Islet of Langerhans (tissue), 1 donor: ENCODE data around the gene ADCK2.
"Not testable (repeated sequence)": the region's sequence is repeated elsewhere in the genome, so short reads cannot be mapped to it uniquely, and the experiment has no call there.

Experiments used
- FAIRE-seq: peaks from one replicate; lab custom pipeline; 2011; peaks lifted over from hg19 to GRCh38; lab: Jason Lieb, UNC

The ADCK2 gene

DNA sequence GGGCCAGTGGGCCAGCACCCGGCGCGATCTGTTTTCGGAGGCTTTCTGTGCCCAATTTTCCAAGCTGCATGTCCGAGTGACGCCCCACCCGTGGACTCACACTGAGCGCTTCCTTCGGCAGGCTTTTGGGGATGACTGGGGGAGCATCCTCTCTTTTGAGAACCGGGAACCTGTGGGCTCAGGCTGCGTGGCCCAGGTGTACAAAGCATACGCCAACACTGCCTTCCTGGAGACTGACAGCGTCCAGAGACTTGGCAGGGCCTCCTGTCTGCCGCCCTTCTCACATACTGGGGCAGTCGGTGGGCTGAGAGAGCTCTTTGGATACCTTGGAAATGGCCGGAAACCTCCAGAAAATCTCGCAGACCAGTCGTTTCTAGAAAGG lies 1.0 kb downstream of the ADCK2 start:
- no peak for FAIRE-seq

DNA sequence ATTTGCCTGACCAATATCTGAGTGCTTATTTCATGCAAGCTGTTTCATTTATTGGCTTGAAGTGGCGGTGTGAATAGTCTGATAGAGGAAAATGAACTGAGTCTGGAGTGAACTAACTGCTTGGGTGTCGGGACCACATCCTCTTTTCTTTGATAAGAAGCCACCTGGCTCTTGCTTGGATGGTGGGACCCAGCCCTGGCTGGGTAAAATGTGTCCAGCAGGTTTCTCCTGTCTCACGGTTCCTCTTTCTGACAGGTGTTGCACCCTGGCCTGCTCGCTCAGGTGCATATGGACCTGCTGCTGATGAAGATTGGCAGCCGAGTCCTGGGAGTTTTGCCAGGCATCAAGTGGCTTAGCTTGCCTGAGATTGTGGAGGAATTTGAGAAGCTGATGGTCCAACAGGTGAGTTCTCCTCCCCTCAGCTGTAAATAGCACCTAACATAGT lies 1.6 kb downstream of the ADCK2 start:
- no peak for FAIRE-seq

DNA sequence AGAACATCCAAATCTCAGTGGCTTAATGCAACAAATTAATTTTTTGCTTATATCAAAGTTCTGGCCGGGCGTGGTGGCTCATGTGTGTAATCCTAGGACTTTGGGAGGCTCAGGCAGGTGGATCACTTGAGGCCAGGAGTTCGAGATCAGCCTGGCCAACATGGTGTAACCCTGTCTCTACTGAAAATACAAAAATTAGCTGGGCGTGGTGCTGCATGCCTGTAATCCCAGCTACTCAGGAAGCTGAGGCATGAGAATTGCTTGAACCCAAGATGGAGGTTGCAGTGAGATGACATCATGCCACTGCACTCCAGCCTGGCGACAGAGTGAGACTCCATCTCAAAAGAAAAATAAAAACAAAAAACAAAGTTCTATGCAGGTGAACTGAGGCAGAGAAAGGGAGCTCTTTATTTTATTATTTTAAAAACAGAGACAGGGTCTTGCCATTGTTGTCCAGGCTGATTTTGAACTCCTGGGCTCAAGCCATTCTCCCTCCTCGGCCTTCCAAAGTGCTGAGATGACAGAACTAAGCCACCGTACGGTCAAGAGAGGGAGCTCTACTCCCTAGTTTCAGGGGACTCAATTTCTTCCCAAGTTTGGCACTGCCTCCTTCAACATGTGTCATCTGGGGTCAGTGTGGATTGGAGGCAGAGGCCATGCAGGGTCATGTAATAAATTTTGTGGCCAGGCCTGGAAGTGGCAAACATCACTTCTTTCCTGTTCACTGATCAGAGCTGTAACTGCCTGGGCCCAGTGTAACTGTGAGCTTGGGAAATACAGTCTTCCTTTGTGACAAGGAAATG lies 2.4 kb downstream of the ADCK2 start:
- no peak for FAIRE-seq

DNA sequence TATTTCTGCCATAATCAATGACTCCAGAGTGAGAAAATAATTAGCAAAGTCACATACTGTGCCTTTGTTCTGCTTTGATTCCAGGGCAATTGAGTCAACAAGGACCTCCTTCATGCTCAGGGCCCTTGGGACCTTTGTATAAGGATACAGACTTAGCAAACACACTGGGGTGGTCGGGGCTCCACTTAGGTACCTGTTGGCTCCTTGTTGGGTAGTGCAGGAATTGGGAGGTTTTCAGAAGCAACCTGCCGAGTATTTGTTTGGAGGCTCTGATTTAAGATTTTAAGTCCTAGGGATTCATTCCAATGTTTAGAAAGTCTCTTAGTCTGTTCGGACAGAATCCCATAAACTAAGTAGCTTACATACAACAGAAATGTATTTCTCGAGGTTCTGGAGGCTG lies 3.0 kb downstream of the ADCK2 start:
- no peak for FAIRE-seq

DNA sequence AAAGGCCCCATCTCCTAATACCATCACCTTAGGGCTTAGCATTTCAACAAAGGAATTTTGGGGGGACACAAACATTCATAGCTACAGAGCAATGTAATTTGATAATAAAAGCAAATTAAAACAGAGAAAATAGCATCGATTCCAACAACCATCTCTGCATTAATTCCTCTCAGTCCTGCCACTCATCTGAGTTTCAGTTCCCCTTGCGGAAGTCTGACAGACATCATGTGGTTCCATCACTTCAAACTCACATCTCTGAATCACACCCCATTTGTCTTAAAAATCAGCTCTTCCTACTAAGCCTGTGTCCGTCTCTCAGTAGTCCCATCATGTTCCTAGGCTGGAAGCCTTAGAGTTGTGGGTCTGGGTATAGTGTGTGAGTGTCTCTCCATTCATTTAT lies 3.6 kb downstream of the ADCK2 start:
- FAIRE-seq, result no peak

DNA sequence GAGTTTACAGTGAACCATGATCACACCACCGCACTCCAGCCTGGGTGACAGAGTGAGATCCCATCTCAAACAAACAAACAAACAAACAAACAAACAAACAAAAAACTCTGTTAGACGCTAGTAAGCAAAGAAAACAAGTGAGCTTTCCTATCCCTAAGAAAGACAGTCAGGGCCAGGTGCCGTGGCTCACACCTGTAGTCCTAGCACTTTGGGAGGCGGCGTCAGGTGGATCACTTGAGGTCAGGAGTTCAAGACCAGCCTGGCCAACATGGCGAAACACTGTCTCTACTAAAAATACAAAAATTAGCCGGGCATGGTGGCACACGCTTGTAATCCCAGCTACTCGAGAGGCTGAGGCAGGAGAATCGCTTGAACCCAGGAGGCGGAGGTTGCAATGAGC lies 4.2 kb downstream of the ADCK2 start:
- not testable (repeated sequence) for FAIRE-seq

DNA sequence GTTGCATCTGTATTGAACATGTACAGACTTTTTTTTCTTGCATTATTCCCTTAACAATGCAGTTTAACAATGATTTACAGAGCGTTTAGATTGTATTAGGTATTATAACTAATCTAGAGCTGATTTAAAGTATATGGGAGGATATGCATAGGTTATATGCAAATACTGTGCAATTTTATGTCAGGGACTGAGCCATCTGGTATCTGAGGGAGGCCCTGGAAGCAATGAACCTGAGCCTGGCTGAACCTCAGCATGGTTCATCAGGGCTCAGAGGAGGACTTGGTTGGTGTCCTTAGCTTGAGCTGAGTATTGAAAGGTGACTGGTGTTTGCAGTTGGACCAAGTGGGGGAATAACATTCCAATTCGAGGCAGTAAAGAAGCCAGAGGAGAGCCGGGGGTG lies 4.8 kb downstream of the ADCK2 start:
- FAIRE-seq, result no peak

DNA sequence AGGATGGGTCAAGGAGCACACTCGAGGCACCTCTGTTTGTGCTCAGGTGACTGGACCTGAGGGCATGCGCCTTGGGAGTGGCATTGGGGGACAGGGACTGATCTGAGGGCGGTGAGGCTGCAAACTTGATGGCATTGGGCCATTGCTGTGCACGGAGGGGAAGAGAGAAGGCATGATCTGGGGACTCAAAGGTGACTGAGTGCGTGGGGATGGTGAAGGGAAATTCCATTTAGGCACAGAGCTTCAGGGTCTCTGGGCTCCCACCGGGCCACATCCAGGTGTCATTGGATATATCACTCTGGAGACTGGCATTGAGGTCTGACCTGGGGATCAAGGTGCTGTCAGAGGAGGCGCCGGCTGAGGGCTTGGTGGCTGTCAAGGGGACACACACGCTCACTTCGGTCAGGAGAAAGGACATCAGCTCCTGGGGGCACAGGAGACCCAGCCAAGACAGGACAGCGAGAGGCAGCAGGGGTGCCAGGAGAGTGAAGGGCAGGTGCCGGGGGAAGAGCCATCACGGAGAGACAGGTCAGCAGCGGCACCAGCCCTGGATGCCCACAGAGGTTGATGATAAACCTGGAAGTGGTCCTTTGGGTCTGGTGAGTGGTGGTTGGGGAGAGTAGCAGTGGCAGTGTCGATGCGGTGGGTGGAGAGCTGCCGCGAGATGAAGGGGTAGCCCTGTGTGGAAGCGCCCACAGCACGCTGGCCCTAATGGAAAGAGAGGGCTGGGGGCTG lies 5.5 kb downstream of the ADCK2 start:
- no peak for FAIRE-seq

DNA sequence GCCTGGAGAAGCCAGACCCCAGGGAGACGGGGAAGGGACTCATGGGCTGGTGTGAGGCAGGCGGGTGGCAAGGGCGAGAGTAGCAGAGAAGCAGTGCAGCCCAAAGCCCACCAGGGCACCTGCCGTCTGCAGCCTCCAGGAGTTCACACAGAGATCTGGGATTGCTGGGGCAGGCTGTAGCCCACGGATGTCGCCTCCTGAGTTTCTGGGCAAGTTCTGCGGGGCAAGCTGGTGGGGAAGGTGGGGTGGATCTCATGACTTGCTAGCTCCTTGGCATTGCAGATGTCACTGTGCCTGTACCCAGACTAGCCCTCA lies 6.0 kb downstream of the ADCK2 start:
- FAIRE-seq, result no peak

DNA sequence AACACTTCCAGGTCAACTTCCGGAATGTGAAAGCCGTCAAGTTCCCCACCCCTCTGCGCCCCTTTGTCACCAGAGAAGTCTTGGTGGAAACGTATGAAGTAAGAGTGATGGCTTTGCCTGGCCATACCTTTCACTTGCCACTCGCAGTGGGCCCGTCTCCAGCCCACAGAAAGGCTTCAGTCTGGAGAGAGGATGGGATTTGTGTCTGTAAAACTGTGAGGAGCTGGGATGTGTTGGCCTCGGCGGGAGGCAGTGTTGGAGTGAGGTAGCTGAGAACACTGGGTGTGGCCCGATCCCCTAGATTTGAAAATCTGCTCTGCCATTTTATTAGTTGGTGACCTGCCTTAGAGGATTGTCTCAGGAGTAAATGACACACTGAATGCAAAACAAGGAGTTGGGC lies 6.4 kb downstream of the ADCK2 start:
- no peak for FAIRE-seq

DNA sequence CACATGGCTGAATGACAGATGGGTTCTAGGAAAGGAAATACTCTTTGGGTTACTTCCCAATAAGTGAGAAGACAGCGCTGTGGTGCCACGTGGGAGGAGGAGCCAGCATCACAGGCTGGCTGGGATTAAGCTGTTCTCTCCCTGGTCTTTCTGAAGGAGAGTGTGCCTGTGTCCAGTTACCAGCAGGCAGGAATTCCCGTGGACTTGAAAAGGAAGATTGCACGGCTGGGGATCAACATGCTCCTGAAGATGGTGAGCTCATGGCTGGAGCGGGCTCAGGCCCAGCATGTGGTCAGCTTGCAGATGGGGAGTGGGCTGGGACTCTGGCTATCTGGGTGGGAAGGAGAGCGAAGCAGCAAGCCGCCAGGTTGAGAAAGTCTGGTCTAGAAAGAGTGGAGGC lies 8.1 kb downstream of the ADCK2 start:
- FAIRE-seq, result no peak

DNA sequence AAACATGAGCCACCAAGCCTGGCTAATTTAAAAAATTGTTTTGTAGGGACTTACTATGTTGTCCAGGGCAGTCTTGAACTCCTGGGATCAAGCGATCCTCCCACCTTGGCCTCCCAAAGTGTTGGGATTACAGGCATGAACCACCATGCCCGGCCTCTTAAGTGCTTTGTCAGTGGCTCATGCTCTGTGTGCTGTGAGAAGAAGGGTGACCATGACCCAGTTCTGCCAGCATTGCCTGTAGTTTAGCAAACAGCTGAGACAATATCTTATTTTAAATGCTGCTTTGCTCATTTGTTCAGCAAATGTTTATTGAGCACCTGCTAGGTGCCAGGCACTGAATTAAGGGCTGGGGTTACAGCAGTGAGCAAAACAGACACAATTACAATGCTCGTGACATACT lies 9.0 kb downstream of the ADCK2 start:
- FAIRE-seq, result no peak

DNA sequence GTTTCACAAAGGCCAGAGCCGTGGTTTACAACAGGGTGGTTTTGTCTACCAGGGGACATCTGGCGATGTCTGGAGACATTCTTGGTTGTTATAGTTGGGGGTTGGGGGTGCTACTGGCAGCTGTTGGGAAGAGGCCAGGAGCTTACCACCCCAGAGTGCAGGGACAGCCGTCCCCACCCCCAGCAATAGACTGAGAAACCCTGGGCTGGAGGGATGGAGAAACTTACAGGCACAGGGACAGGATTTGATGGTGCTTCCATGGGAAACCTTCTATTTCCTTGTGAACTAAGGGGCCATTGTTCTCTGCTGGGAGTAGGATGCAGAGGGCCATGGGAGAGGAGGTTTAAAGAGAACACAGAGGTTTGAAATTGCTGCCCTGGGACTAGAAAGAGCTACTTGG lies 10.9 kb downstream of the ADCK2 start:
- FAIRE-seq, result no peak

DNA sequence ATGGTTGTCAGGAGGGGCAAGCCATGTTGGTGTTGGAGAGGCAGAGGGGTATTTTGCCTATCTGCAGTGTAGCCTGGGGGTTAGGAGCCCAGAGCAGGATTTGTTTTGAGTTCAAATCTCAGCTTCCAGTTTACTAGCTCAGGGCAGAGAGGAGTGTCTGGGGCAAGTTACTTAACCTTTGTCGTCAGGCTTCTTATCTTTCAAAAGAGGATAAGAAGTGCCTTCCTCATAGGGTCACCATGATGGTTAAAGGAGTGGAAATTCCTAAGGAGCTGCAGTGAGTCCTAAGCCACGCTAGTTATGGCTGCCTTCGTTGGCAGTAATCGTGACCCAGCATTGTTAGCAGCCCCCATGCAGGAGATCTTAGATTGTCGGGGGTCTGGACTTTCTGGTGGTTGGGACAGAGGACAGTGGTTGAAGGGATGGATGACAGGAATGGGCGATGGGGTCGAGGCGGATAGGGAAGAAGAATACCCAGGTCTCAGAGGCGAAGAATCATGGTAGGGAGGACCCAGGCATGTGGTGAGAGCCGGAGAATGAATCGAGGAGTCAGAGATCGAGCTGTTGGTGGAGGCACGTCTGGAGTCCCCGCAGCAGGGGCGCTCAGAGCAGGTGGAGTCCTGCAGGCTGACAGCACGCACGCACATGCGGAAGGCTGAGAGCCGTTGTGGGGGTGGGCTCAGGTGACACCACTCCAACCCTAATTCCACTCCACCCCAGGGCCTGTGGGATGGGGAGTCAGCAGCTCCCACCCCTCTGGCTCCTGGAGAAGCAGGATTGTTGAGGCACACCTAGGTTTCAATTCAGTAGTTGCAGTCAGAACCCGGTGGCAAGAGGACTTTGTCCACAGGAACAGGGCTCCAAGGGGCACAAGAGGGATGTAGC lies 11.6 kb downstream of the ADCK2 start:
- FAIRE-seq, result no peak

DNA sequence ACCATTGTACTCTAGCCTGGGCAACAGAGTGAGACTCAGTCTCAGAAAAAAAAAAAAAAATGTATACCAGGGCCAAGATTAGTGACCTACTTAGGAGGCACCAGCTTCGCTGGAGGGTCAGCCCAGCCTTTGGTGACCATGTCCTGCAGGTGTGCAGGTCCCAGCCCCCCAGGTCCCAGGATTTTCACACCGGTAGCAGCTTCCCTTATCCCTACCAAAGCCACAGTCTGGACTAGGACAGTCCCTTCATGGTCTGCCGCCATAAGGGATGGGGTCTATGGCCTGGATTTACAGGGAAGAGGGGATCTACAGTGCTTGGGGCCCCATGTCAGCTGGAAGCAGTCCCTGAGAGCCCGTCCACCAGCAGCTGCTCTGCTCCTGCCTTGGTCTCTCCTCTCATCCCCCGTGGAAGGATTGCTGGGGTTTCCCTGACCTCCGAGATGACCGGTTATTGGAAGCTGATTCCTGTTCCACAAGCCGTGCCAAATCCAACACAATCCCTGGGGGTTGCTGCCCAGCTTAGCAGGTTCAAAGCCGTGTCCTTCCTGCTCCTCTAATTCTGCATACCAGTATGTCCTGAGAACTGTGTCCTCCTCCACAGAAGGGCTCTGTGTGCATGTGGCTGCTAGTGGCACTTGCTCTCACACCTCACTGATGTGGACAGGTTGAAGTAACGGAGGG lies 12.8 kb downstream of the ADCK2 start:
- no peak for FAIRE-seq

DNA sequence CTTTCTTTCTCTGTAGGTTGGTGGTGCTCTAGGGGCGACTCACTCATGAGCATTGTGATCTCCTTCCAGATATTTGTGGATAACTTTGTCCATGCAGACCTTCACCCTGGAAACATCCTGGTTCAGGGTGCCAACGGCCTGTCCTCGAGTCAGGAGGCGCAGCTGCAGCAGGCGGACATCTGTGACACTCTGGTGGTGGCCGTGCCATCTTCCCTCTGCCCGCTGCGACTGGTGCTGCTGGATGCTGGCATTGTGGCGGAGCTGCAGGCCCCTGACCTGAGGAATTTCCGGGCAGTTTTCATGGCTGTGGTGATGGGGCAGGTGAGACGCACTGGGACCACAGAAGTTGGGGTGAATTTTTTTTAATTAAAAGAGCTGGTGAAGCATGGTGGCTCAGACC lies 14.2 kb downstream of the ADCK2 start:
- no peak for FAIRE-seq

DNA sequence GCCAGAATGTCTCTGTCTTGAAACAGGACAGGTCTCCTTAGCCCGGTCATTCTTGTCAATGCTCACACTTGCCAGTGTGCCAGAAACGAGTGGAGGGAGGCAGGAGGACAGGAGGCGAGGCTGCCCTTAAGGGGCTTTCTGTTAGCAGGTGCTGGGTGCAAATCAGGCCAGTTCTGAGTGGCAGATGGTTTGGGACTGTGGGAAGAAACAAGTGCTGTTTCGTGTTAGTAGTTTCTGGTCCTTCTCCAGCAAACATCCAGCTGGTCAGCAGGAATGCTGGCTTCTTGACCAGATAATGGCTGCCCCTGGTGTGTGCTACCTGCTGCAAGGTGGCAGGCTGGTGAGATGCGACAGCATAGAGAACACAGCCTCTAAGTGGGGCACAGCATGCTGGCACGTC lies 15.6 kb downstream of the ADCK2 start:
- FAIRE-seq, result no peak

DNA sequence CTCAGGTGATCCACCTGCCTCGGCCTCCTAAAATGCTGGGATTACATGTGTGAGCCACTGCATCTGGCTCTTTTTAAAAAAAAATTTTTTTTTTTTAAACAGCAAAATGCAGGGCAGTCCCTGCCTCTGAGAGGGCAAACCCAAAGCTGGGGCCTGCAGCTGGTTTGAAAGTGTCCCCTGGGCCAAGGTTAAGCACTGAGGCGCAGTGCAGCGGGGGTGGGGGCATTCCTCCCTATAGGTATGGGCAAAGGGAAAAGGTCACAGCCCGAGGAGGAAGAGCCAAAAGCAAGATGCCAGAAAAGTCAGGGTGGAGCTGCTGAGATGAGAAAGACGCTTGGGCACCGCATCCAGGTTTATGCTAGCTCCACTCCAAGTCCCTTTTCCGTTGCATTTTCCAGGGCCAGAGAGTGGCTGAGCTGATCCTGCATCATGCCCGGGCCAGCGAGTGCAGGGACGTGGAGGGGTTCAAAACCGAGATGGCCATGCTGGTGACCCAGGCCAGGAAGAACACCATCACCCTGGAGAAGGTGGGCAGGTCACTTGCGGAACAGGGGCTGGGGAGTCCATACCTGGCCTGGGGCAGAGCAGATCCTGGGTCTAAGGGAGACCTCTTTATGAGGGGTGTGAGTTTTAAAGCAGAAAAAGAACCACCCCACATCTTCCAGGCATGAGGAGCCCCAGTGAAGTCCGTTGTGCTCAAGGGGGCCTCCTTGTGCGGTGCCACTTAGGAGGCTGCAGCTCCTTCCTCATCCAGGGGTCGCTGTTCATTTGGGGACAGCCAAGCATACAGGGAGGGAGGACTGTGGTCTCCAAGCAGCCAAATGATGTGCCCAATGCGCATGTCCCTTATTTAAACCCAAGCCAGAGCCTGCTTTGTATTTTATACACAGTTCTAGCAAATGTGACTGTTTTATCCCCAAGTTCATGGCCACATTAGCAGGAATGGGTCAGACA lies 16.7 kb downstream of the ADCK2 start:
- no peak for FAIRE-seq

DNA sequence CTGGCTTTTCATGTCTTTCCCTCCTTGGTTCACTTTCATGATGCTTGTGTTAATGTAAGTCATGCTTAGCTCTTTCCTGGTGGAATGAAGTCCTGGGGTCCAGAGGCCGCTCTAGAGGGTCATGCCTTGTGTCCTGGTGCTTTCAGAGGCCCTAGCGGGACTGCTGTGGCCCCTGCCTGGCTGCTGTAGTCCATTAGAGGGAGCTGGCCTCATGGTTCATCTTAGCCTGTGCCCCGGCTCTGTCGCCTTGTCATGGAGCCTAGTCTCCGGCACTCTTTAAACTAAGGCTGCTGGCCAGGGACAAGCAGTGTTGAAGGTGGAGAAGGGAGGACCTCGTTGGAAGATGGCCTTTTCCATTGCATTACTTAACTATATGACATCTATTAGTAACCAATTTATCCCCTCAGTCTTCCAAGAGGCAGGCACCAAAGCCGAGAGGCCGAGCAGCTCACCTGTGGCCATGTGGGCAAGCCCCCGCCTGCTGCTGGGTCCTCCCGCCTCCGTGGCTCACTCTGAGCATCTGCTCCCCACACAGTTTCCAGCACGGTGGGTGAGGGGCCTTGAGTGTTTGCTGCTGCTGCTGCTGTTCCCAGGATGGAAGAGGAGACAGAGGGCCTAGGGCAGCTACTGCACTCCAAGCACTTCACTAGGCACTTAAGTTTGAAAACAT lies 18.8 kb downstream of the ADCK2 start:
- FAIRE-seq, result no peak

DNA sequence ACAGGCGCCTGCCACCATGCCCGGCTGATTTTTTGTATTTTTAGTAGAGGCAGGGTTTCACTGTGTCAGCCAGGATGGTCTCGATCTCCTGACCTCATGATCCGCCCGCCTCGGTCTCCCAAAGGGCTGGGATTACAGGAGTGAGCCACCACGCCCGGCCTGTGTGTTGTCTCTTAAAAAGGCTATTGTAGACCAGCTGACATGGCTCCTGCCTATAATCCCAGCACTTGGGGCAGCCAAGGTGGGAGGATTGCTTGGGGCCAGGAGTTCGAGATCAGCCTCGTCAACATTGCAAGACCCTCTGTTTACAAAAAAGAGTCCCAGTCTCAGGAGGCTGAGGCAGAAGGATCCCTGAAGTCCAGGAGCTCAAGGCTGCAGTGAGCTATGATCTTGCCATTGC lies 21.1 kb downstream of the ADCK2 start:
- FAIRE-seq, result not testable (repeated sequence)

DNA sequence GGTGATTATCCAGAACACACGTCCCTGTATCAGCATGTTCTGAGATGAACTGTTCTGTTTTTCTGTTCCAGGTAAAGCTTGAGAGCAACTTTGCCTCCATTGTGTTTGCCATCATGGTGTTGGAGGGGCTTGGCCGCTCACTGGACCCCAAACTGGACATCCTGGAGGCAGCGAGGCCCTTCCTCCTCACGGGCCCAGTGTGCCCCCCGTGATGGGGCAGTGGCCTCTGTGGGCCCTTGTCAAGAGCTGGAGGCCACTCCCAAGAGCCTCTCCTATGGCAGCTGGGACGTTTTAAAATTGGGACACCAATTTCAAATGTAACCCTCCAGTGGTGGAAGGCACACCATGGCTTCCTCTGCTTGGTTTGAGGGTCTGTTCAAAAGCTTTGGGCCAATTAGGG lies 21.8 kb downstream of the ADCK2 start:
- no peak for FAIRE-seq
